Cerebellar nuclear complex (tissue), 1 donor: ENCODE measurements around the gene BNC2.
"Not testable (repeated sequence)": the region's sequence is repeated elsewhere in the genome, so short reads cannot be mapped to it uniquely, and the experiment has no call there.

Source experiments
- DNase-seq, 2 experiments: peaks; one replicate each; lab custom pipeline; 2025; lab: John Stamatoyannopoulos, UW

BNC2 gene

GRCh38 chr9:16449076-16449730 is 421.3 kb downstream of the BNC2 start:
- DNase-seq = no peak

GRCh38 chr9:16447946-16448345 is 422.5 kb downstream of the BNC2 start:
- DNase-seq = no peak

GRCh38 chr9:16446636-16447035 is 423.8 kb downstream of the BNC2 start:
- no peak for DNase-seq

GRCh38 chr9:16445141-16445920 is 425.1 kb downstream of the BNC2 start:
- no peak for DNase-seq

GRCh38 chr9:16442622-16443021 is 427.8 kb downstream of the BNC2 start:
- no peak for DNase-seq

GRCh38 chr9:16441791-16442190 is 428.7 kb downstream of the BNC2 start:
- DNase-seq = no peak

GRCh38 chr9:16438831-16439230 is 431.6 kb downstream of the BNC2 start:
- DNase-seq = not testable (repeated sequence)

- DNase-seq = no peak
Observed at GRCh38 chr9:16436545-16436944, 433.9 kb downstream of the BNC2 start.

GRCh38 chr9:16434526-16434925 is 435.9 kb downstream of the BNC2 start:
- DNase-seq = no peak

- DNase-seq = no peak
Observed at GRCh38 chr9:16433494-16433893, 437.0 kb downstream of the BNC2 start.

- DNase-seq = no peak
Observed at GRCh38 chr9:16431666-16432392, 438.6 kb downstream of the BNC2 start.

GRCh38 chr9:16429671-16430070 is 440.8 kb downstream of the BNC2 start:
- DNase-seq = no peak

- no peak for DNase-seq
Observed at GRCh38 chr9:16427873-16428427, 442.5 kb downstream of the BNC2 start.

GRCh38 chr9:16426716-16427115 is 443.8 kb downstream of the BNC2 start:
- no peak for DNase-seq

- DNase-seq = no peak
Observed at GRCh38 chr9:16425562-16426231, 444.8 kb downstream of the BNC2 start.

- no peak for DNase-seq
Observed at GRCh38 chr9:16422114-16422513, 448.4 kb downstream of the BNC2 start.

- DNase-seq = no peak
Observed at GRCh38 chr9:16421532-16421931, 448.9 kb downstream of the BNC2 start.

- DNase-seq = no peak
Observed at GRCh38 chr9:16419124-16419523, 451.3 kb downstream of the BNC2 start.

- DNase-seq = no peak
Observed at GRCh38 chr9:16418721-16419120, 451.7 kb downstream of the BNC2 start.

GRCh38 chr9:16417749-16418148 is 452.7 kb downstream of the BNC2 start:
- DNase-seq = no peak

- DNase-seq = no peak
Observed at GRCh38 chr9:16417161-16417560, 453.3 kb downstream of the BNC2 start.

- no peak for DNase-seq
Observed at GRCh38 chr9:16414451-16414850, 456.0 kb downstream of the BNC2 start.
